BJ (cell line): ENCODE measurements around the gene SYK. TPM values are rescaled to one million over a fixed set of nuclear protein-coding genes. Genes with fewer than 3 reads are reported as not detected.

Source experiments
- CTCF ChIA-PET: fragments of 350-600 bp; formaldehyde crosslinking; extraction: SDS; loops from one replicate; lab custom pipeline; 2021; ENCODE audit warnings: antibody characterized with exemption, inconsistent platforms; lab: Yijun Ruan, JAX
- POLR2A ChIA-PET: fragments of 300-600 bp; sonication (Branson Sonifier 250); formaldehyde crosslinking; extraction: SDS; loops from one replicate; lab custom pipeline; 2021; ENCODE audit warnings: antibody characterized with exemption; lab: Charles Lee
- DNase-seq: peaks from one replicate; pipeline ENCODE4 v3.0.0-alpha.2; 2011; ENCODE audit warnings: low read depth
- H3K27me3 ChIP-seq: 2 replicates; pipeline ENCODE4 v1.6.0; 2011; ENCODE audit warnings: low read length; ENCODE audit not compliant: control insufficient read depth, insufficient read depth
- H3K36me3 ChIP-seq: 2 replicates; pipeline ENCODE4 v1.5.1; 2011; ENCODE audit warnings: low read length; ENCODE audit not compliant: control insufficient read depth, insufficient read depth
- H3K4me3 ChIP-seq: 2 replicates; pipeline ENCODE4 v1.5.1; 2011; ENCODE audit warnings: low read depth, mild to moderate bottlenecking, control low read depth, low read length
- CTCF ChIP-seq: IDR thresholded peaks from 2 replicates; pipeline ENCODE4 v1.5.1; 2011; ENCODE audit warnings: low read depth, mild to moderate bottlenecking, control low read depth, inconsistent platforms, low read length, moderate library complexity; ENCODE audit not compliant: insufficient read depth
- polyA plus RNA-seq: library from polyadenylated mRNA; depleted of rRNA; stranded (reverse); fragments of >200 nt; gene quantifications from 2 replicates; pipeline ENCODE4 v1.2.3, GENCODE V29; 2011

SYK gene
- polyA plus RNA-seq, 1 experiment: not detected

- Histone ChIP-seq H3K27me3 (no peaks in the 10 kb centered on the region), H3K36me3 (no peaks in the 10 kb centered on the region), H3K4me3 (no peak overlapping the region)
- no peak for TF ChIP-seq CTCF
- POLR2A ChIA-PET: no interaction called here
- no peak for DNase-seq
- CTCF ChIA-PET: interaction anchor here (0.9 kb wide), 1 partner anchor 16 kb away, joined by 3 read pairs; no protein-coding TSS in a partner anchor
These were observed 7.5 kb downstream of the SYK start for GRCh38 chr9:90808890-90809685.

- Histone ChIP-seq H3K4me3 (no peak overlapping the region), H3K27me3 (no peaks in the 10 kb centered on the region), H3K36me3 (no peaks in the 10 kb centered on the region)
- ChIA-PET CTCF (no interaction called here), POLR2A (no interaction called here)
- no peak for DNase-seq
- no peak for TF ChIP-seq CTCF
These were observed 9.1 kb downstream of the SYK start for GRCh38 chr9:90810691-90811090.

- ChIA-PET CTCF (no interaction called here), POLR2A (no interaction called here)
- H3K27me3 ChIP-seq: no peaks in the 10 kb centered on the region
- DNase-seq: no peak
- no peak for TF ChIP-seq CTCF
- H3K4me3 ChIP-seq: no peak overlapping the region
- H3K36me3 ChIP-seq: no peaks in the 10 kb centered on the region
These were observed 11.4 kb downstream of the SYK start for GRCh38 chr9:90813046-90813445.

DNA sequence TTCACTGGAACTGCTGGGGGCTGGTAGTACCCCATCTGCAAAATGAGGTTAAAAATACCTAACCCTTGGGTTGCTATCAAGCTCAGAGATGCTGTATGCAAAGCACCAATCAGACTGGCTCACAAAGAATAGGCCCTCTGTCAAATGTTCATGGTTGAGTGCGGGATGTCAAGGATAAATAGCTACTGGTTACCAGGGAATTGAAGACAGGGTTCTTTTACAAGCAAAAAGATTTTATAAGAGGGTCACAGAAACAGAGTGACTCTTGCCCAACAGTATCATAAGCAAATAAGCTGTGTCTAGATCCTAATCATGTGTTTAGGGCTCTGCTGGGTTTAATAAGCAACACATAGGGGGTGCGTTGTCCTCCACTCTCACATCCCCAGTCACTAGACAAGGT lies 11.9 kb downstream of the SYK start:
- H3K27me3 ChIP-seq: no peaks in the 10 kb centered on the region
- ChIA-PET CTCF (no interaction called here), POLR2A (no interaction called here)
- TF ChIP-seq CTCF: no peak
- no peaks in the 10 kb centered on the region for H3K36me3 ChIP-seq
- H3K4me3 ChIP-seq: no peak overlapping the region
- no peak for DNase-seq

- POLR2A ChIA-PET: no interaction called here
- Histone ChIP-seq H3K36me3 (no peaks in the 10 kb centered on the region), H3K4me3 (no peak overlapping the region), H3K27me3 (no peaks in the 10 kb centered on the region)
- no peak for TF ChIP-seq CTCF
- DNase-seq: no peak
- CTCF ChIA-PET: no interaction called here
These were observed 12.7 kb downstream of the SYK start for GRCh38 chr9:90814355-90814754.
